ENCODE measurements around the gene ADAM15.

The ADAM15 gene

GRCh38 chr1:155051777-155052398 is 772 bp downstream of the ADAM15 start (continued):
- peak; percentile 83 for TF ChIP-seq SP2 (tag by site-specific recombination; IDR thresholded peaks at IDR 0.05)
- 0 out of 2 replicates have a peak, but pooled peaks have one; percentile 13 for TF ChIP-seq SP7 (tag by site-specific recombination; IDR thresholded peaks at IDR 0.05)
- TF ChIP-seq PRDM1 (tag by site-specific recombination; IDR thresholded peaks at IDR 0.05), result peak; percentile 63; the same call in 1 of the 2 replicates
- peak; percentile 32; the same call in 1 of the 2 replicates for TF ChIP-seq ZNF423 (tag by site-specific recombination; IDR thresholded peaks at IDR 0.05)
- no peak for TF ChIP-seq ZNF157 (tag by site-specific recombination; IDR thresholded peaks at IDR 0.05)
- TF ChIP-seq EGR2 (tag by site-specific recombination; IDR thresholded peaks at IDR 0.05; ENCODE audit: low read depth), result peak; percentile 93
- TF ChIP-seq RBAK (tag by site-specific recombination; IDR thresholded peaks at IDR 0.05), result no peak
- TF ChIP-seq ZBTB26 (tag by site-specific recombination; optimal IDR thresholded peaks at IDR 0.05), result peak; percentile 22
- TF ChIP-seq, protein P1, sequence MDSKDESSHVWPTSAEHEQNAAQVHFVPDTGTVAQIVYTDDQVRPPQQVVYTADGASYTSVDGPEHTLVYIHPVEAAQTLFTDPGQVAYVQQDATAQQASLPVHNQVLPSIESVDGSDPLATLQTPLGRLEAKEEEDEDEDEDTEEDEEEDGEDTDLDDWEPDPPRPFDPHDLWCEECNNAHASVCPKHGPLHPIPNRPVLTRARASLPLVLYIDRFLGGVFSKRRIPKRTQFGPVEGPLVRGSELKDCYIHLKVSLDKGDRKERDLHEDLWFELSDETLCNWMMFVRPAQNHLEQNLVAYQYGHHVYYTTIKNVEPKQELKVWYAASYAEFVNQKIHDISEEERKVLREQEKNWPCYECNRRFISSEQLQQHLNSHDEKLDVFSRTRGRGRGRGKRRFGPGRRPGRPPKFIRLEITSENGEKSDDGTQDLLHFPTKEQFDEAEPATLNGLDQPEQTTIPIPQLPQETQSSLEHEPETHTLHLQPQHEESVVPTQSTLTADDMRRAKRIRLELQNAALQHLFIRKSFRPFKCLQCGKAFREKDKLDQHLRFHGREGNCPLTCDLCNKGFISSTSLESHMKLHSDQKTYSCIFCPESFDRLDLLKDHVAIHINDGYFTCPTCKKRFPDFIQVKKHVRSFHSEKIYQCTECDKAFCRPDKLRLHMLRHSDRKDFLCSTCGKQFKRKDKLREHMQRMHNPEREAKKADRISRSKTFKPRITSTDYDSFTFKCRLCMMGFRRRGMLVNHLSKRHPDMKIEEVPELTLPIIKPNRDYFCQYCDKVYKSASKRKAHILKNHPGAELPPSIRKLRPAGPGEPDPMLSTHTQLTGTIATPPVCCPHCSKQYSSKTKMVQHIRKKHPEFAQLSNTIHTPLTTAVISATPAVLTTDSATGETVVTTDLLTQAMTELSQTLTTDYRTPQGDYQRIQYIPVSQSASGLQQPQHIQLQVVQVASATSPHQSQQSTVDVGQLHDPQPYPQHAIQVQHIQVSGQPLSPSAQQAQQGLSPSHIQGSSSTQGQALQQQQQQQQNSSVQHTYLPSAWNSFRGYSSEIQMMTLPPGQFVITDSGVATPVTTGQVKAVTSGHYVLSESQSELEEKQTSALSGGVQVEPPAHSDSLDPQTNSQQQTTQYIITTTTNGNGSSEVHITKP (tag by site-specific recombination; IDR thresholded peaks at IDR 0.05), result peak; percentile 94
- TF ChIP-seq, protein P2, sequence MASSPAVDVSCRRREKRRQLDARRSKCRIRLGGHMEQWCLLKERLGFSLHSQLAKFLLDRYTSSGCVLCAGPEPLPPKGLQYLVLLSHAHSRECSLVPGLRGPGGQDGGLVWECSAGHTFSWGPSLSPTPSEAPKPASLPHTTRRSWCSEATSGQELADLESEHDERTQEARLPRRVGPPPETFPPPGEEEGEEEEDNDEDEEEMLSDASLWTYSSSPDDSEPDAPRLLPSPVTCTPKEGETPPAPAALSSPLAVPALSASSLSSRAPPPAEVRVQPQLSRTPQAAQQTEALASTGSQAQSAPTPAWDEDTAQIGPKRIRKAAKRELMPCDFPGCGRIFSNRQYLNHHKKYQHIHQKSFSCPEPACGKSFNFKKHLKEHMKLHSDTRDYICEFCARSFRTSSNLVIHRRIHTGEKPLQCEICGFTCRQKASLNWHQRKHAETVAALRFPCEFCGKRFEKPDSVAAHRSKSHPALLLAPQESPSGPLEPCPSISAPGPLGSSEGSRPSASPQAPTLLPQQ (tag by site-specific recombination; IDR thresholded peaks at IDR 0.05), result 0 out of 2 replicates have a peak, but pooled peaks have one; percentile 12
- TF ChIP-seq ZNF112 (tag by site-specific recombination; IDR thresholded peaks at IDR 0.05), result no peak

DNA sequence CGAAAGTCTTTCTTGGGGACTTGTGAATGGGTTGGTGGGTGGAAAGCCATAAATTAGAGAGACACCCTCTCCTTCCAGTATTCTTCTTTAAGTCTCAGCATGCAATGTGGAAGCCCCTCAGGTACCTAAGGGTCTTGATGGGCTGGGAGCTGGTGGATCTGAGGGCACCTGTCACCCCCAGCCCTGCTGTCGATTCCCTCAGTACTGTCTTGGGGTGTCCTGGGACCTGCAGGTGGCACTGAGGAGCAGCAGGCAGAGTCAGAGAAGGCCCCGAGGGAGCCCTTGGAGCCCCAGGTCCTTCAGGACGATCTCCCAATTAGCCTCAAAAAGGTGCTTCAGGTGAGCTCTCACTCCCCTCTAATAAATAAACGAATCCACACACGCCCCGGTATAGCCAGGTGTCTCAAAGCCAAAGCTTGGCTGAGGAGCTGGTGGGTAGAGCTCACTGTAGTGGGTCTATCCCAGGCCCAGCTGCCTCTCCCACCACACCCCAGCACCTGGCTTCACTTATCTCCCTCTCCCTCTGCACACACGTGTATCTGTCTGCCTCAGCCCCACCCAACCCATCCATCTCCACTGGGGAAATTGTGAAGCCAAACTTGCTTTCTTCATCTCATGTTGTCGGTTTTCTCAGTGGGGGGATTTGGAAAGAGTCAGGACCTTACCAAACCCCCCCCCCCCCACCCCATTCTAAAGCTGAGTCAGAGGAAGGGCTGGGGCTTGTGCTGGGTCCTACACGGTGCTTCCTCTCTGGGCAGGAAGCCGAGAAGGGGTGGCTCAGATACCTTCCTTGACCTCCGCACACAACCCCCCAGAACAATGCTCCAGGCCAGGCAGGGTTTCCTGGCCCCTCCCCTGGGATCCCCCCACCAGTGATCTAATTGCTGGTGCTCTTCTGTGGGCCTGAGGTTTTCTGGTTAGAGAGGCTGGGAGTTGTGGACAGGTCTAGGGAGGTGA is 1.6 kb downstream of the ADAM15 start:
- CTCF ChIA-PET, result interaction anchor here (0.5 to 3.6 kb wide), 8 partner anchors 8 to 573 kb away, joined by 3 to 32 read pairs (median 4); no protein-coding TSS in a partner anchor
- Histone ChIP-seq H3K9me3 (ENCODE audit: control insufficient read depth, insufficient read depth, low read depth, low read length) (no peaks in the 10 kb centered on the region), H3K36me3 (ENCODE audit: control insufficient read depth in 2 of 2, insufficient read depth in 1 of 2, low read length in 2 of 2) (peaks cover 0 to 40% of the 10 kb centered on the region in 2 experiments; a peak in 1 of 3 replicates), H3K4me1 (ENCODE audit: control insufficient read depth, insufficient read depth, low read length) (peaks cover 9% of the 10 kb centered on the region), H3K27ac (ENCODE audit: extremely low read depth, low read depth, low read length) (no peak overlapping the region), H3K4me3 (ENCODE audit: low read depth, low read length) (peak overlapping the region; percentile 66)
- POLR2A ChIA-PET, result interaction anchor here (0.6 to 1.0 kb wide), 3 partner anchors 9 to 1063 kb away, joined by 3 to 6 read pairs (median 3); partner anchors contain the start of gene FLAD1
- TF ChIP-seq SP7 (tag by site-specific recombination; IDR thresholded peaks at IDR 0.05), result 0 out of 2 replicates have a peak, but pooled peaks have one; percentile 2
- TF ChIP-seq, protein P3, sequence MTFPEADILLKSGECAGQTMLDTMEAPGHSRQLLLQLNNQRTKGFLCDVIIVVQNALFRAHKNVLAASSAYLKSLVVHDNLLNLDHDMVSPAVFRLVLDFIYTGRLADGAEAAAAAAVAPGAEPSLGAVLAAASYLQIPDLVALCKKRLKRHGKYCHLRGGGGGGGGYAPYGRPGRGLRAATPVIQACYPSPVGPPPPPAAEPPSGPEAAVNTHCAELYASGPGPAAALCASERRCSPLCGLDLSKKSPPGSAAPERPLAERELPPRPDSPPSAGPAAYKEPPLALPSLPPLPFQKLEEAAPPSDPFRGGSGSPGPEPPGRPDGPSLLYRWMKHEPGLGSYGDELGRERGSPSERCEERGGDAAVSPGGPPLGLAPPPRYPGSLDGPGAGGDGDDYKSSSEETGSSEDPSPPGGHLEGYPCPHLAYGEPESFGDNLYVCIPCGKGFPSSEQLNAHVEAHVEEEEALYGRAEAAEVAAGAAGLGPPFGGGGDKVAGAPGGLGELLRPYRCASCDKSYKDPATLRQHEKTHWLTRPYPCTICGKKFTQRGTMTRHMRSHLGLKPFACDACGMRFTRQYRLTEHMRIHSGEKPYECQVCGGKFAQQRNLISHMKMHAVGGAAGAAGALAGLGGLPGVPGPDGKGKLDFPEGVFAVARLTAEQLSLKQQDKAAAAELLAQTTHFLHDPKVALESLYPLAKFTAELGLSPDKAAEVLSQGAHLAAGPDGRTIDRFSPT (tag by site-specific recombination; IDR thresholded peaks at IDR 0.05), result 0 out of 2 replicates have a peak, but pooled peaks have one; percentile 1
- TF ChIP-seq, protein P1 (tag by site-specific recombination; IDR thresholded peaks at IDR 0.05), result peak; percentile 64
- peak; percentile 74 for TF ChIP-seq ZNF335 (tag by site-specific recombination; conservative IDR thresholded peaks at IDR 0.05)
- TF ChIP-seq CTCF (tag by site-specific recombination; IDR thresholded peaks at IDR 0.05), result peak; percentile 57; the same call in 1 of the 2 replicates
- no peak for TF ChIP-seq ZFP41 (tag by site-specific recombination; IDR thresholded peaks at IDR 0.05; ENCODE audit: borderline replicate concordance)

Measured in HEK293 (cell line).